Loucy (cell line): Measurements from ENCODE around the gene VSX2.

Experiments
- H2AFZ ChIP-seq: fragments of 200-600 bp; sonication (generic); 2 replicates; pipeline ENCODE4 v1.6.0; 2016; ENCODE audit warnings: antibody characterized with exemption, mild to moderate bottlenecking, low read length, moderate library complexity
- H3F3A ChIP-seq: fragments of 200-600 bp; 2 replicates; pipeline ENCODE4 v1.6.0; 2016; ENCODE audit warnings: antibody characterized with exemption, low read depth, mild to moderate bottlenecking
- H3K27me3 ChIP-seq: fragments of 200-600 bp; sonication (generic); 2 replicates; pipeline ENCODE4 v1.6.1; 2014; ENCODE audit warnings: low read length, mild to moderate bottlenecking; ENCODE audit not compliant: insufficient read depth, poor library complexity, severe bottlenecking
- H3K36me3 ChIP-seq: fragments of 200-600 bp; sonication (generic); 2 replicates; pipeline ENCODE4 v1.6.1; 2016; ENCODE audit warnings: low read length; ENCODE audit not compliant: insufficient read depth
- H3K4me1 ChIP-seq: fragments of 200-600 bp; sonication (generic); 2 replicates; pipeline ENCODE4 v1.5.1; 2014; ENCODE audit warnings: low read length, mild to moderate bottlenecking; ENCODE audit not compliant: insufficient read depth, poor library complexity, severe bottlenecking
- H3K4me2 ChIP-seq: fragments of 200-600 bp; sonication (generic); 2 replicates; pipeline ENCODE4 v1.6.0; 2014; ENCODE audit warnings: antibody characterized with exemption, low read length, low read depth, mild to moderate bottlenecking; ENCODE audit not compliant: poor library complexity, severe bottlenecking
- H3K4me3 ChIP-seq: fragments of 200-600 bp; sonication (generic); 2 replicates; pipeline ENCODE4 v1.5.1; 2014; ENCODE audit warnings: low read length, mild to moderate bottlenecking, mixed read lengths; ENCODE audit not compliant: poor library complexity, severe bottlenecking
- H3K79me2 ChIP-seq: fragments of 200-600 bp; sonication (generic); 2 replicates; pipeline ENCODE4 v1.6.1; 2014; ENCODE audit warnings: low read length; ENCODE audit not compliant: insufficient read depth
- H3K9ac ChIP-seq: fragments of 200-600 bp; sonication (generic); 2 replicates; pipeline ENCODE4 v1.6.0; 2014; ENCODE audit warnings: mild to moderate bottlenecking, low read depth, low read length, moderate library complexity; ENCODE audit not compliant: poor library complexity, severe bottlenecking
- H3K9me2 ChIP-seq: fragments of 200-600 bp; sonication (generic); replicated peaks from 2 replicates; pipeline ENCODE4 v1.6.1; 2016; ENCODE audit warnings: low read depth, low read length, mixed read lengths
- H3K9me3 ChIP-seq: fragments of 200-600 bp; sonication (generic); 2 replicates; pipeline ENCODE4 v1.6.1; 2014; ENCODE audit warnings: mild to moderate bottlenecking, antibody characterized with exemption, low read length, low read depth; ENCODE audit not compliant: insufficient read depth
- H4K20me1 ChIP-seq: fragments of 200-600 bp; sonication (generic); 2 replicates; pipeline ENCODE4 v1.6.0; 2014; ENCODE audit warnings: antibody characterized with exemption, low read length, mild to moderate bottlenecking; ENCODE audit not compliant: insufficient read depth, poor library complexity, severe bottlenecking
- CTCF ChIP-seq: fragments of 200-600 bp; sonication (generic); conservative IDR thresholded peaks from 2 replicates; pipeline ENCODE4 v1.5.1; 2014; ENCODE audit warnings: mild to moderate bottlenecking, antibody characterized with exemption, low read length
- EZH2phosphoT487 ChIP-seq: fragments of 200-600 bp; IDR thresholded peaks from 2 replicates; pipeline ENCODE4 v1.6.1; 2018; ENCODE audit warnings: antibody characterized with exemption, mild to moderate bottlenecking, moderate library complexity, borderline replicate concordance

Gene VSX2

GRCh38 chr14:74281069-74281468, 41.8 kb downstream of the VSX2 start:
- H3K9me2 ChIP-seq = no peaks in the 10 kb centered on the region
- H3K36me3 ChIP-seq = peaks cover 20% of the 10 kb centered on the region; the same call in 1 of the 2 replicates
- H3K4me2 ChIP-seq = no peak overlapping the region
- no peaks in the 10 kb centered on the region for H4K20me1 ChIP-seq
- no peaks in the 10 kb centered on the region for H3K9me3 ChIP-seq
- no peaks in the 10 kb centered on the region for H3K79me2 ChIP-seq
- H3K9ac ChIP-seq = no peak overlapping the region
- H3F3A ChIP-seq = no peaks in the 10 kb centered on the region
- H2AFZ ChIP-seq = no peak overlapping the region
- H3K27me3 ChIP-seq = no peaks in the 10 kb centered on the region
- TF ChIP-seq CTCF = no peak
- no peak for TF ChIP-seq EZH2phosphoT487
- H3K4me3 ChIP-seq = no peak overlapping the region
- H3K4me1 ChIP-seq = no peaks in the 10 kb centered on the region

GRCh38 chr14:74286736-74287135, 47.5 kb downstream of the VSX2 start:
- H2AFZ ChIP-seq = no peak overlapping the region
- H4K20me1 ChIP-seq = peaks cover 5% of the 10 kb centered on the region
- H3K9ac ChIP-seq = no peak overlapping the region
- H3F3A ChIP-seq = no peaks in the 10 kb centered on the region
- no peaks in the 10 kb centered on the region for H3K79me2 ChIP-seq
- no peak overlapping the region for H3K4me2 ChIP-seq
- H3K4me1 ChIP-seq = no peaks in the 10 kb centered on the region
- no peak overlapping the region for H3K4me3 ChIP-seq
- H3K9me2 ChIP-seq = no peaks in the 10 kb centered on the region
- no peaks in the 10 kb centered on the region for H3K9me3 ChIP-seq
- TF ChIP-seq CTCF (no peak), EZH2phosphoT487 (no peak)
- H3K36me3 ChIP-seq = peaks cover 68% of the 10 kb centered on the region; the same call in 1 of the 2 replicates
- H3K27me3 ChIP-seq = no peaks in the 10 kb centered on the region

- Histone ChIP-seq H3K4me1 (no peaks in the 10 kb centered on the region), H3K4me2 (no peak overlapping the region), H3K9me2 (no peaks in the 10 kb centered on the region), H3K9ac (no peak overlapping the region), H3K27me3 (no peaks in the 10 kb centered on the region), H3K4me3 (no peak overlapping the region), H3K9me3 (no peaks in the 10 kb centered on the region), H3F3A (no peaks in the 10 kb centered on the region), H3K79me2 (peaks cover 11% of the 10 kb centered on the region), H2AFZ (no peak overlapping the region), H4K20me1 (peaks cover 20% of the 10 kb centered on the region), H3K36me3 (peaks cover 73% of the 10 kb centered on the region; the same call in 1 of the 2 replicates)
- no peak for TF ChIP-seq CTCF
- TF ChIP-seq EZH2phosphoT487 = no peak
These were observed 50.6 kb downstream of the VSX2 start for GRCh38 chr14:74289801-74290200.
